ENCODE measurements around the gene NPHS1.

The NPHS1 gene

DNA sequence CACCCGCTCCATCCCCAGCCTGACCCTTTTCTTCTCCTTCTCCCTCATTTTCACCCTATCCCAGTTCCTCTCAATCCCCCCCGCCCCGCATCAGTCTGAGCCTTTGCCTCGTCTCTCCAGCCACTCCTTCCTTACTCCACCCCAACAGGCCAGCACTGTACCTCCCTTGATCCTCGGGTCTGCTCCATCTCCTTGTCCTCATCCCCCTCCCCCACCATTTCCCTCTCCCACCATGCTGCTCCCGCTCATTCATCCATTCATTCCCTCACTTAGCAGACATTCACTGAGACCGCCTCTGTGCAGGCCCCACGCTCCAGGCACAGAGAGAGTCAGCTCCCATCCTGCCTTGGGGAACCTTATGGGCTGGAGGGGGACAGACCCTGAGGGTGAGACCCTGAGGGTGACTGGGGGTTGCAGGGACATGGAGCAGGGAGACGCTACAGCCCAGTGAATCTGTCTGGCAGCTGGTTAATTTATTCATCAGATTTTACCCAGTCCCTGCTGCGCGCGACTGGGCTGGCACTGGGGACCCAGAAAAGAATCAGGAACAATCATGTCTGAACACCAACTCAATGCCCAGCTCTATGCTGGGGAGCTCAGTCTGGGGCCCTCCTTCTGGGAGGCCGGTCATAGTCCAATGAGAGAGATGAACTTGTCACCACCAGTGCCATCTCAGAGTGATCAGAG is 76.1 kb downstream of the NPHS1 start:
- Histone ChIP-seq H3K27me3 (replicated peaks) (no peaks in the 10 kb centered on the region), H3K4me3 (ENCODE audit: low read depth, low read length) (peak overlapping the region; percentile 68), H3K36me3 (replicated peaks) (no peaks in the 10 kb centered on the region), H3K27ac (no peak overlapping the region)
- in situ Hi-C loops (cut with HindIII; ENCODE audit: low pct_ligation_motif_present, low sequenced_read_pairs), result no loop called here
- TF ChIP-seq, protein P1, sequence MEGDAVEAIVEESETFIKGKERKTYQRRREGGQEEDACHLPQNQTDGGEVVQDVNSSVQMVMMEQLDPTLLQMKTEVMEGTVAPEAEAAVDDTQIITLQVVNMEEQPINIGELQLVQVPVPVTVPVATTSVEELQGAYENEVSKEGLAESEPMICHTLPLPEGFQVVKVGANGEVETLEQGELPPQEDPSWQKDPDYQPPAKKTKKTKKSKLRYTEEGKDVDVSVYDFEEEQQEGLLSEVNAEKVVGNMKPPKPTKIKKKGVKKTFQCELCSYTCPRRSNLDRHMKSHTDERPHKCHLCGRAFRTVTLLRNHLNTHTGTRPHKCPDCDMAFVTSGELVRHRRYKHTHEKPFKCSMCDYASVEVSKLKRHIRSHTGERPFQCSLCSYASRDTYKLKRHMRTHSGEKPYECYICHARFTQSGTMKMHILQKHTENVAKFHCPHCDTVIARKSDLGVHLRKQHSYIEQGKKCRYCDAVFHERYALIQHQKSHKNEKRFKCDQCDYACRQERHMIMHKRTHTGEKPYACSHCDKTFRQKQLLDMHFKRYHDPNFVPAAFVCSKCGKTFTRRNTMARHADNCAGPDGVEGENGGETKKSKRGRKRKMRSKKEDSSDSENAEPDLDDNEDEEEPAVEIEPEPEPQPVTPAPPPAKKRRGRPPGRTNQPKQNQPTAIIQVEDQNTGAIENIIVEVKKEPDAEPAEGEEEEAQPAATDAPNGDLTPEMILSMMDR (IDR thresholded peaks at IDR 0.05; ENCODE audit: low read depth, low read length, missing control alignments), result no peak
- no peak for DNase-seq
